HS-27A (cell line): ENCODE results near the gene SMARCA4.

Experiments
- DNase-seq: peaks from one replicate; pipeline ENCODE4 v3.0.0-alpha.2; 2012; ENCODE audit warnings: low read depth, missing footprints

The SMARCA4 gene

DNA sequence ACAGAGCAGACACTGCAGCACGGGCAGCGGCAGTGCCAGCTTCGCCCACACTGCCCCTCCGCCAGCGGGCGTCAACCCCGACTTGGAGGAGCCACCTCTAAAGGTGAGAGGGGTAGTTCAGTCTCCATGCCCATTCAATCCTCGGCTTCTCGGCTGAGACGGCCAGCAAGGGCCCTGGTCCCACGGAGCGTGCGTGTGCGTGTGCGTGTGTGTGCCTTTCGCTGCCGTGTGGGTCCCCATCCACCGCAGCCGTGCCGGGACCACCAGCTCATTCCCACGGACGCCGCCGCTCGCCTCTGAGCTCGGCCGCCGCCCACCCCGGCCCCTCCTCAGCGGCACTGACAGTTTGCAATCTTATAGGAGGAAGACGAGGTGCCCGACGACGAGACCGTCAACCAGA, 72.9 kb downstream of the SMARCA4 start:
- DNase-seq, result no peak

DNA sequence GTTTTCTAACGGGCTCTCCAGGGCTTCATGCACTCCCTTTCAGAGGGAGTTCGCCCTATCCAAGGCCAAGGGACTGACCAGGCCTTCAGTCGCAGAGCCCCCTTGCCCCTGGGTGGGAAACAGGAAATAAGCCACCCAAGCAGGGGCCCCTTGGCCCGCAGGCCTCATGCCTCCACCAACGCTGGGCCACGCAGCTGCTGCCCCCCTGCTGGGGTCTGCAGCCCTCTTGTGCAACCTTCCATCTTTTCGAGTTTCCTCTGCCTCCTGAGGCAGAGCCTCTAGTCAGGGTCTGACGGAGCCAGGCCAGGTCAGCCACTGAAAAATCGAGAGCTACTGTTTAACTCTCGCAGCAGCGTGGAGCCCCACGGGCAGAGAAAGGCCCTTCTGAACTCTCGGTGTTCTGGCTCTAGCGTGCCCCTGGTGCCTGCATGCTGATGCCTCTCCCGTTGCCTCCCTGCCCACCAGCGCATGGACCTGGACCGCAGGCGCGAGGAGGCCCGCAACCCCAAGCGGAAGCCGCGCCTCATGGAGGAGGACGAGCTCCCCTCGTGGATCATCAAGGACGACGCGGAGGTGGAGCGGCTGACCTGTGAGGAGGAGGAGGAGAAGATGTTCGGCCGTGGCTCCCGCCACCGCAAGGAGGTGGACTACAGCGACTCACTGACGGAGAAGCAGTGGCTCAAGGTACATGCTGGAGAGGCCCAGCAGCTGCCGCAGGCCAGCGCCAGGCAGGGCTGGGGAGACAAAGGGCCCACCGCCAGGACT, 73.8 kb downstream of the SMARCA4 start:
- DNase-seq, result no peak

DNA sequence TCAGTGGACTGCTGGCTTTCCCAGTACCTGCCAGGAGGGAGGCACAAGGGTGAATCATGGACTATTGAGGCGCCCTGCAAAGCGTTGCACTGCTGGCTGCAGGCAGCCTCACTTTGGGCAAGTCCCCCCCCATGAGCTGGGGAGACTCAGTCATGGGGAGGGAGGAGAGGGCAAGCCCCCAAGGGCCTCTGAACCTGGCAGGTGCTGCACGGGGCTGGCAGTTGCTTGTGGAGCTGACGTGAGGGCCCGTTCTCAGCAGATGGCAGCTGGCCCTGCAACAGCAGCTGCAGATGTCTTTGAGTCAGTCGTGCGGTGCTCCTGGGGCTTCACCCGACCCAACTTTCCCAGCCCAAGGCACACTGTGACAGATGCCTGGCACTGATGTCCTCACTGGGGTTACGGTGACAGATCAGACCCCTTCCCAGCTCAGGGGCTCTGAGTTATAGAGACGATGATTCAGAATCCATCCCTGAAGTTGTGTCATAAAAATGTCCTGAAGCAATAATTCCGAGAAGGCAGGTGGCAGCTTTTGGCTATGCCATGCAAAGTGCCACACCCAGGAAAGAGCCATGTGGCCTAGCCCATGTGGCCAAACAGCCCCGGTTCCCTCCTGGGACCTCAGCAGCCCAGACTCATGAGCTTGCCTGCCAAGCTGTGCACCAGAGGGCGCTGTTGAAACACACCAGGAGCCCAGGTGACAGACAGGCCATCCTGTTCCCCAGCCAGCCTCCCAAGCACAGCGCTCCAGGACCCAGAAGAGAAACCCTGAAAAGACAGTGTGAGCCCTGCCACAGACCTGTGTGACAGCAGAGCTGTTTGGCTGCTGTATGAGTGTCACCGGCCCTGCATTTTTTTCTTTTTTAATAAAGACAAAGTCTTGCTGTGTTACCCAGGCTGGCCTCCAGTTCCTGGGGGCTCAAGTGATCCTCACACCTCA, 74.9 kb downstream of the SMARCA4 start:
- peak; percentile 59 for DNase-seq

DNA sequence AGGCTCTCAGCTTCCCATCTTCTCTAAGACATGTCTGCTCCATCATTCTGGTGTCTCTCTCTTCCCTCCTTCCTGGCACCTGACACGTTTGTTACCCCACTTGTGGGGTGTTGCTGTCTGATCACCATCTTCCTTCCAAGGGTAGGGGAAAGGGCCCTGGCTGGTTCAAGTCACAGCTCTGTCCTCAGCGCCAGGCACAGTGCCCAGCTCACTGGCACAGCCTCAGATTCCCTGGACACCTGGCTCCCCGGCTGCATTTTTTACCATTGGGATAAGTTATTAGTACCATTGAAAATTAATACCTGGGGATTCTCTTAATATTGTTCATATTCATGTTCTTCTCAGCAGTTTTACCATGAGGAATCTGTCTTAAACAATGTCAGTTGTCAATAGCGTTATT, 77.7 kb downstream of the SMARCA4 start:
- no peak for DNase-seq

DNA sequence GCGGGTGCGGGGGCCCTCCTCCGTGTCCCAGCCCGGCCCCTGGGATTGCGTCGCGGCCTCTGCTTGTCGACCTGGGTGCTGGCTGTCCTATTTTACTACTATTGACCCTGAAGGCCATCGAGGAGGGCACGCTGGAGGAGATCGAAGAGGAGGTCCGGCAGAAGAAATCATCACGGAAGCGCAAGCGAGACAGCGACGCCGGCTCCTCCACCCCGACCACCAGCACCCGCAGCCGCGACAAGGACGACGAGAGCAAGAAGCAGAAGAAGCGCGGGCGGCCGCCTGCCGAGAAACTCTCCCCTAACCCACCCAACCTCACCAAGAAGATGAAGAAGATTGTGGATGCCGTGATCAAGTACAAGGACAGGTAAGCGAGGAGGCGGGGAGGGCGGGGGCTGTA, 80.4 kb downstream of the SMARCA4 start:
- DNase-seq, result no peak

DNA sequence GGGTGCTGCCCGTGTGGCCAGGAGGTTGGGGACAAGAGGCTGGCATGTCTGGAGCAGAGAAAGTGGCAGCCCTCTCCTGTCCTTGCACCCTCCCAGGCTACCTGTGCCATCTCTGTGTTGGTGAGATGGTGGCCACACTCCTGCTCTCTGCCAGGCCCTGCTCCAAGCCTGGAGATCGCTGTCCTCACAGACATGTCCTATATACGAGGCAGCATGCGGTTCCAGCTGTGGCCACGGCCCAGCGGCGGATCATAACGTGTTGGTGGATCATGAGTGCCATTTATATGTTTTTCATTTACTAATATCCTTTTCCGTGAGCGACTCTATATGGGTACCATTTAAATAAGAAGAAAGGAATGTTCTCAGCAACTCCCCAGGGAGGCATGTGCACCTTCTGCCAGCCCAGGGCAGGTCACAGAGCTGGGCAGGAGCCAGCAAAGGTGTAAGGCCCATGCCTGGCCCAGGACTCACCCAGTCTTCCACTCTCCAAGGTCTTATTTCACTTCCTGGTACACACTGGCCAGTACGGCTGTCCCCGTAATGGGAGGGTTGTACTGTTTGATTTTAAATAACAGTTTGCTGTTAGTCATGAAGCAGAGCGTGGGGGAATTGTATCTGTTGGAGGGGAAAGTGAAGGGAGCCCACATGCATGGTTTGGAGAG, 81.3 kb downstream of the SMARCA4 start:
- DNase-seq, result no peak

DNA sequence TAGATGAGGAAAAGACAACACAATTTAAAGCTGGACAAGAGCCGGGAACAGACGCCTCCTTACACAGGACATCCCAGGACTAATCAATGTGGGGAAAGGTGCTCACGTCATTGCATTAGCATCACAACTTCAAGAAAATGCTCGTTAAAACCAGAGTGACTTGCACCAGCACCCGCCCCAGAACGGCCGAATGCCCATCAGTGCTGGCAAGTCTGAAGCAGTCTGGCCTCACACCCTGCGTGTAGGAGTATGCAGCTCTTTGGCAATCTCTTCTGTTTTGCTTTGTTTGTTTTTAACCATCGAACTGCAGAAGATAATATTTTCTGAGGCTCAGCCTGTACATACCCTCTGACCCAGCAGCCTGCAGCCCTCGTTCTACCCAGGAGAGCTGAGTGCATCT, 83.6 kb downstream of the SMARCA4 start:
- no peak for DNase-seq

DNA sequence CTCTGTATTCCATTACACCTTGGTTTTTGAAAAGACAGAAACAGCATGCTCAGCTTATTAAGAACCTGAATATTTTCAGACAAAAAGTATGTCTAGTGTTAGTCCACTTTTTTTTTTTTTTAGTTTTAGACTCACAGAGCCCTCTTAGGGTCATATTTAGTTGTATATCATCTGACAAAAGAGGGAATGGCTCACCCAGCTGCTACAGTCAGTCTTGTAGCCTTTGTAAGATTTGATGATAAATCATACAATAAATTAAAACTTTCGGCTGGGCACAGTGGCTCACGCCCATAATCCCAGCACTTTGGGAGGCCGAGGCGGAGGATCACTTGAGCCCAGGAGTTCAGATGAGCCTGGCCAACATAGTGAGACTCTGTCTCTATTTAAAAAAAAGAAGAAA, 84.7 kb downstream of the SMARCA4 start:
- DNase-seq, result no peak

DNA sequence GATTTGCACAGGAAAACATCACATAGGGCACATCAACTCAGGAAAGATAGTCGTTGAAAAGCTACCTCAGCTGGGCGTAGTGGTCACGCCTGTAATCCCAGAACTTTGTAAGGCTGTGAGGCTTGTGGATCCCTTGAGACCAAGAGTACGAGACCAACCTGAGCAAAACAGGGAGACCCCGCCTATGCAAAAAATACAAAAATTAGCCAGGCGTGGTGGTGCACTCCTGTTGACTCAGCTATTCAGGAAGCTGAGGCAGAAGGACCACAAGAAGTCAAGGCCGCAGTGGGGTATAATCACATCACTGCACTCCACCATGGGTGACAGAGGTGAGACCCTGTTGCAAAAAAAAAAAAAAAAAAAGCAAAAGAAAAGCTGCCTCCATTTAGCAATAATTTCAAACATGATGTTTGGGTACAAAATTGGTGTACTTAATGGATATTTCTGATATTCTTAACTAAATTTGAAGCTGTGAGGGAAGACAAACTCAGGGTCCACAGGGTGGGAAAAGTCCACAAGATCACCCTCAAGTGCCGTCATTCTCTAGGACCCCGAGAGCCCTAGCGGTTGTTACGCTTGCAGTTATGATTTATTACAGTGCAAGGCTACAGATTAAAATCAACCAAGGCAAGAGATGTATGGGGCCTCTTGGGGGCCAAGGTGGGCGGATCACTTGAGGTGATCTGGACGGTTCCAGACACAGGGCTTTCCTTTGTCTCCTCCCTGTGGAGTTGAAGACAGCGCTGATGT, 86.0 kb downstream of the SMARCA4 start:
- no peak for DNase-seq

DNA sequence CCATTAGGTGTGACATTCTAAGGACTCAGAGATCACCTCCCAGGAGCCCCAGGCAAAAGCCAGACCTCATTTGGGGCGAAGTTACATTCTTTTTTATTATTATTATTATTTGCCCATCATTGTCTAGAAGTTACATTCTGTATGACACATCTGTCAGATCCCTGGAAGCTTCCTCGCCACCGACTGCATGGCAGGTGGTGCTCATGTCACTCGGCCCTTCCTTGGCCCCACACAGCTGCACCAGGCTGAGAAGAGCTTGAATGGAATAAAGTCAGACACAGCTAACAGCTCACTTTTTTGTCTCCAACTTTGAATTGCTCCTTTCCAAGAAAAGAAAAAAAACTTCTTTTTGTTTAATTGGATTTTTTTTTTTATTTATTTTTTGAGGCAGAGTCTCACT, 87.0 kb downstream of the SMARCA4 start:
- no peak for DNase-seq

DNA sequence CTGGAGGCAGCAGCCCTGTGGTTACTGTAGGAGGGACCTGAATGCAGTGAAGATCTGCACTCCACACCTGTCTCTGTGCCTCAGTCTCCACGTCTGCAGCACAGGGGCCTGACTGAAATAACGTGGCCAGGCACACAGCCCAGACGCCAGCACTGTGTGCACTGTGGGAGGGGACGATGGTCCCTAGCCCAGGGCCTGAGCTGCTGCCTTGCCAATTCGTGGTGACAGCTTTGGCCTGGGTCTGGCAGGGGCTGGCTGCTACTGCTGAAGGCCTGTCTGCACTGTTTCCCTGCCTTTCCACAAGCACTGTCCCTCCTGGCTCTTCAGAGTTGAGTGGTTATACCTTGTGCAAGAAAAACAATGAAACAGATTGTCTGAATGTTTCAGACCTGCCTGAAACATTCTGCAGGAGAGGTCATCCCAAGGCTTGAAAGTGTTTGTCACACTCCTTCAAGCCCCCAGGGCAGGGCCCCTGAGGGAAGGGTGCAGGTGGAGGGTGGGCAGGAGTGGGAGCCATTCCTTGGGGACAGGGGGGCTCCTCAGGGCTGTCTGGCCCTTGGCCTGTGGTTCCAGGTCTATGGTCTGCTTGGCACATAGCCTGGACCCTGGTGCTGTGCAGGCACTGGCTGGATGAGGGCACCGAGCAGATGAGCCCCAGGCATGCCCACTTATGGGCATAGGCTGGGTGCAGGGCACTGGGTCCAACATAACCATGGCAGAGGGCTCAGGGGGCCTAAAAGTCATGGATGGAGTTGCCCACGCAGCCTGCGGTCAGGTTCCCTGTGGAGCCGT, 89.7 kb downstream of the SMARCA4 start:
- no peak for DNase-seq

DNA sequence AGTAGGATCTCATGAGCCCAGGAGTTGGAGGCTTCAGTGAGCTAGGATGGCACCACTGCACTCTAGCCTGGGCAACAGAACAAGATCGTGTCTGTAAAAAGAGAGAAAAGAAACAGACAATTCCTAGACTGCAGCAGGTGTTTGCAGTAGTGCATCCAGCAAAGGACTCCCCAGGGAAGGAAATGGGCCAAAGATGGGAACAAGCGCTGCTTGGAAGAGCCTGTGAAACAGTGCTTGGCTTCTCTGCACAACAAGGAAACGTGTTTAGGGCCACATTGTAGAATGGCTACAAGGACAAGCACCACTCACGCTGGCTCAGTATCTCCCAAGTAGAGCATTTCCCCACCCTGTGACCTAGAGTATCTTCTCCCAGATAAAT, 93.0 kb downstream of the SMARCA4 start:
- DNase-seq, result no peak

DNA sequence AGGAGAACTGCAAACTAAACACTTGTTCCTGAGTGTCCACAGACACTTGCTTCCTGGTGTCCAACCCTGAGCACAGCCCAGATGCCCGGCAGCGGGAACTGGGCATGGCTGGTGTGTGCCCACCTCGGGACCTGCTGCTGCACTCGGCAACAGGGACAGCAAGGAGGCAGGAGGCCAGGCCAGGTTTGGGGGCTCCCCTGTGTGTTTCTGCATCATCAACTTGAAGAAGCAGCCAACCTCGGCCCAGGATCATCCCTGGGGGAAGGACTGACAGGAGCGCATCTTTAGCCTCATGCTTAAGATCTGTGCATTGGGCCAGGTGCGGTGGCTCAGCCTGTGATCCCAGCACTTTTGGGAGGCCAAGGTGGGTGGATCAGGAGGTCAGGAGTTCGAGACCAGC, 93.4 kb downstream of the SMARCA4 start:
- no peak for DNase-seq

DNA sequence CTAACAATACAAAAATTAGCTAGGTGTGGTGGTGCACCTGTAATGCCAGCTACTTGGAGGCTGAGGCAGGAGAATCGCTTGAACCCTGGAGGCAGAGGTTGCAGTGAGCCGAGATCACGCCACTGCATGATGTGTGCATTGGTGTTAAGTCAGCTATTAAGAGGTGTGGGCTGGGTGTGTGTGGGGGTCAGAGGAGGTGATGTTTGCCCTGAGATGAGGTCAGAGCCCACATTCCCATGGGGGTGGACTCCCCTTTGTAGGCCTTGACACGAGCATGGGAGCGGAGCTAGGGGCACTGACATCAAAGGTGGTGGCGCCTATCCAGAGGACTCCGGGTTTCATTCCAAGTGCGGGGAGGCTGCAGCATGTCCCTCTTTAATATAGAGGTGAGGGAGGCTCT, 93.8 kb downstream of the SMARCA4 start:
- DNase-seq, result no peak

DNA sequence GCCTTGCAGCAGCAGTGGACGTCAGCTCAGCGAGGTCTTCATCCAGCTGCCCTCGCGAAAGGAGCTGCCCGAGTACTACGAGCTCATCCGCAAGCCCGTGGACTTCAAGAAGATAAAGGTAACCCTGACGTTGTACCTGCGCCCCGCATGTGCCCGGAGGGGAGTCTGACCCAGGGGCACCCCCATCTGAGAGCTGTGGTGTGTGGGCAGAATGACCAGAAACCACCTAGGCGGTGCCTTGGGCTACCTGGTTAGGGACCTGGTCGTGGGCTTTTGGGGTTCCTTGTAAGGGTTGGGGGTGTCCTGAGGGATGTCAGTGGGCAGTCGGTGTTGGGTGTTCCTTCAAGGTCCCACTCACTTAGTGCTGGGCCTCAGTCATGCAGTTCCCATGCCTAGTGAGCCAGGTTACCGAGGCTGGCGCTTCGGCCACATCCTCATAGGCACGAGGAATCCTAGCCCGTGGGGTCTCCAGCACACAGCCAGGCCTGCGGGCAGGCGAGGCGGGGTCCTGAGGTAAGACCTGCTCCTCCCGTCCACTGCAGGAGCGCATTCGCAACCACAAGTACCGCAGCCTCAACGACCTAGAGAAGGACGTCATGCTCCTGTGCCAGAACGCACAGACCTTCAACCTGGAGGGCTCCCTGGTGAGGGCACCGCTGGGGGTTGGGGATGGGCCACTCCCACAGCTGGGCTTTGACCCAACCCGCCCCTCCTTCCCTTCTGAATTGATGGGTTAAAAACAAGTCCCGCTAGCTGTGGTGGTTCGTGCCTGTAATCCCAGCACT, 97.6 kb downstream of the SMARCA4 start:
- DNase-seq, result no peak

DNA sequence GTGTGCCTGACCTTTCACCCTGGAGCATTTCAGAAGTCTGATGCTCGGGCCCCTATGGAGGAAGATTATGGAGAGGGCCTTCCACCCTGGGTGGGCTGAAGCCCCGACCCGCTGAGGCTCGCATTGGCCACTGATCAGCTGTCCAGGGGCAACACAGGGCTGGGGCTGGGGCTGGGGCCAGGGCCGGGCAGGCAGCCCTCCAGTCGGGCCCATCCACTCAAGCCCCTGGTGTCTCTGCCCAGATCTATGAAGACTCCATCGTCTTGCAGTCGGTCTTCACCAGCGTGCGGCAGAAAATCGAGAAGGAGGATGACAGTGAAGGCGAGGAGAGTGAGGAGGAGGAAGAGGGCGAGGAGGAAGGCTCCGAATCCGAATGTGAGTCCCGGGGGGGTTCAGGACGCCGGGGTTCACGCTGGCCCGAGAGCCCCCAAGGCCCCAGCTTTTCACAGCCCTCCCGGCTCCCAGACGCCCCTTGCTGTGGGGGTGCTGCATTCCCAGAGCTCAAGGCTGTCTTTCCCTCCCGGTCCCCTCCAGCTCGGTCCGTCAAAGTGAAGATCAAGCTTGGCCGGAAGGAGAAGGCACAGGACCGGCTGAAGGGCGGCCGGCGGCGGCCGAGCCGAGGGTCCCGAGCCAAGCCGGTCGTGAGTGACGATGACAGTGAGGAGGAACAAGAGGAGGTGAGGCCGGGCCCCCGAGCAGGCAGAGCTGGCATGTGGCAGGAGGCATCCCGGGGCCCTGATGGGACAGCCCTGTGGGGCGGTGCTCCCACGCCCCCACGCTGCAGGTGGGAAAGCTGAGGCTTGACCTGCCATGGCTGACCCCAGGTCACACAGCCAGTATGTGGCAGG, 98.9 kb downstream of the SMARCA4 start:
- no peak for DNase-seq

DNA sequence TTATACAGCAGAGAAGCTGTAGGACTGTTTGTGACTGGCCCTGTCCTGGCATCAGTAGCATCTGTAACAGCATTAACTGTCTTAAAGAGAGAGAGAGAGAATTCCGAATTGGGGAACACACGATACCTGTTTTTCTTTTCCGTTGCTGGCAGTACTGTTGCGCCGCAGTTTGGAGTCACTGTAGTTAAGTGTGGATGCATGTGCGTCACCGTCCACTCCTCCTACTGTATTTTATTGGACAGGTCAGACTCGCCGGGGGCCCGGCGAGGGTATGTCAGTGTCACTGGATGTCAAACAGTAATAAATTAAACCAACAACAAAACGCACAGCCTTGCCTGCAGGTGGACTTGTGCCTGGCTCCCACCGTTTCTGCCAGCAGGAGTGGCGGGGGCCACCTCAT, 101.1 kb downstream of the SMARCA4 start:
- DNase-seq, result no peak

DNA sequence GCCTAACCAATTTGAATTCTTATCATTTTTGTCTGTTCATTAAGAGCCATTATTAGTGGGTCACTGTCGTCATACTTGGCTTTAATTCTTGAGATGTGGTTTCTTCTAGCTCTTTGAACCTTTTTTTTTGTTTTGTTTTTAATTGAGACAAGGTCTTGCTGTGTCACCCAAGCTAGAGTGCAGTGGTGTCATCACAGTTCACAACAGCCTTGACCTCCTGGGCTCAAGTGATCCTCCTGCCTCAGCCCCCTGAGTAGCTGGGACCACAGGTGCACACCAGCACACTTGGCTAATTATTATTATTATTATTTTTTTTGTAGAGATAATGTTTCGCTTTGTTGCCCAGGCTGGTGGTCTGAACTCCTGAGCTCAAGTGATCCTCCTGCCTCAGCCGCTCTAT, 102.6 kb downstream of the SMARCA4 start:
- DNase-seq, result no peak

DNA sequence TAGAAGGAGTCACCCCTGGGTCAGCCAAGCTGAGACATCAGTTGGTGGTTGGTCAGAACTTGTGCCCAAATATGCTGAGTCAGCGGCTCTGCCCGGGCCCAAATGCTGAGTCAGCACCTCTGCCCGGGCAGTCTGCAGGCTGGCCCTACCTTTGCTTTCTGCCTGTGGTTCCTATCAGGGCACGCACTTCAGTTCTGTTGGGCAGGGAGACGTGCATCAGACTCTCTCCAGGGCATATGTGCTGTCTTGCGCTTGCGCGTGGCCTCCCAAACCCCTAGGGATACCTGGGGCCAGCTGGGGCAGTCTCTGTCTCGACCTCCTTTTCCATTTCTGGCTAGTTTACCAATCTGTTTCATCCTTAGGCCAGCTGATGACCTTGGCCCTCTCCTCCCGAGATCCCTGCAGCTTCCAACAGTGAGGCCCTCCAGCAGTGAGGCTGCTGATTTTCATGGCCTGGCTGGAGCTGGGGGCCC, 104.0 kb downstream of the SMARCA4 start:
- no peak for DNase-seq
